Esophagus muscularis mucosa (tissue), 3 donors: ENCODE results near the gene CYS1.

Experiments
- POLR2A ChIP-seq: fragments of 450-650 bp; IDR thresholded peaks from one replicate; pipeline ENCODE4 v1.6.1; 2017; ENCODE audit warnings: antibody characterized with exemption, moderate library complexity, mild to moderate bottlenecking, low read depth
- POLR2AphosphoS5 ChIP-seq, 2 donors: sonication (generic); formaldehyde crosslinking; IDR thresholded peaks; one replicate each; pipeline ENCODE4 v1.6.1; 2017; ENCODE audit warnings: antibody characterized with exemption in 2 of 2
- TF ChIP-seq, protein P1 (sequence below), 3 experiments: fragments of 200-600 bp in 2 of 3; fragments of 450-650 bp in 1 of 3; sonication (generic) in 2 of 3; IDR thresholded peaks; one replicate each; pipeline ENCODE4 v1.5.1; 2017 to 2019; ENCODE audit warnings: antibody characterized with exemption in 3 of 3, mild to moderate bottlenecking in 2 of 3, moderate library complexity in 1 of 3

DNA sequence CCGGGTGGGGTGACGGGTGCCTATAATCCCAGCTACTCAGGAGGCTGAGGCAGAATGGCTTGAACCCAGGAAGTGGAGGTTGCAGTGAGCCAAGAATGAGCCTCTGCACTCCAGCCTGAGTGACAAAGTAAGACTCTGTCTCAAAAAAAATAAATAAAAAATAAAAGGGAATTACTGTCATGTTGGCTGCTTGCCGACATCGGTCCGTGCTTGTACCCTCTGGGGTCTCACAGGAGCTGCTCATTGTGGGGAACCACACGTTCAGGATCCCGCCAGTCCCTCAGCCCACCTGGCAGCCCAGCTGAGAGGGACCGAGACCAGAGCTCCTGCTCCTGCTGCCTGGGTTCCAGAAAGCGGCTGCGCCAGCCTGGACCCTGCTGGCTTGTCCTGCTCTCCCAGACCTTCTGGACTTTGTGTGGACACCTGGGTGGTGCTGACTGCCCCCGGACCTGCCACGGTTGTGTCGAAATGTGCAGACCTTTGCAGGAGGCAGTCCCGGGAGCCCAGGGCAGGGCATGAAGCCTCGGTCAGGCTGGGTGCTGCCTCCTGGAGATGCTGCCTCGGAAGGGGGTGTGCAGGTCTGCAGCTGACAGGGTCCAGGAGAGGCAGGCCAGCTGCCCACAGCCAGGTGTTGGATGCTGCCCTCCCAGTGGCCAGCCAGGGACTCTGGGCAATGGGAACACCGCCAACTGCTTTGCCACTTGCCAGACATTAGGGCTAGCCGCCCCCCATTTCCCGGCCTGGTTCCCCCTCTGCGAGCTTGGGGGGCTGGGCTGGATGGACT lies 20.5 kb downstream of the CYS1 start:
- TF ChIP-seq POLR2A: no peak
- no peak for TF ChIP-seq POLR2AphosphoS5 (IDR thresholded peaks at IDR 0.05)
- TF ChIP-seq, protein P1, sequence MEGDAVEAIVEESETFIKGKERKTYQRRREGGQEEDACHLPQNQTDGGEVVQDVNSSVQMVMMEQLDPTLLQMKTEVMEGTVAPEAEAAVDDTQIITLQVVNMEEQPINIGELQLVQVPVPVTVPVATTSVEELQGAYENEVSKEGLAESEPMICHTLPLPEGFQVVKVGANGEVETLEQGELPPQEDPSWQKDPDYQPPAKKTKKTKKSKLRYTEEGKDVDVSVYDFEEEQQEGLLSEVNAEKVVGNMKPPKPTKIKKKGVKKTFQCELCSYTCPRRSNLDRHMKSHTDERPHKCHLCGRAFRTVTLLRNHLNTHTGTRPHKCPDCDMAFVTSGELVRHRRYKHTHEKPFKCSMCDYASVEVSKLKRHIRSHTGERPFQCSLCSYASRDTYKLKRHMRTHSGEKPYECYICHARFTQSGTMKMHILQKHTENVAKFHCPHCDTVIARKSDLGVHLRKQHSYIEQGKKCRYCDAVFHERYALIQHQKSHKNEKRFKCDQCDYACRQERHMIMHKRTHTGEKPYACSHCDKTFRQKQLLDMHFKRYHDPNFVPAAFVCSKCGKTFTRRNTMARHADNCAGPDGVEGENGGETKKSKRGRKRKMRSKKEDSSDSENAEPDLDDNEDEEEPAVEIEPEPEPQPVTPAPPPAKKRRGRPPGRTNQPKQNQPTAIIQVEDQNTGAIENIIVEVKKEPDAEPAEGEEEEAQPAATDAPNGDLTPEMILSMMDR (IDR thresholded peaks at IDR 0.05): no peak
